GM13976 (cell line): ENCODE data around the gene TACC2.

Experiments
- DNase-seq: peaks from one replicate; pipeline ENCODE4 v3.0.0; 2012; ENCODE audit warnings: low spot score
- CTCF ChIP-seq: IDR thresholded peaks from 2 replicates; pipeline ENCODE4 v1.5.1; 2012; ENCODE audit warnings: borderline replicate concordance, mild to moderate bottlenecking; ENCODE audit not compliant: insufficient read depth; ENCODE audit errors: extremely low read depth, missing control alignments, control extremely low read depth
- in situ Hi-C: fragments of 300-500 bp; cut with MboI; formaldehyde crosslinking; loops from one replicate; pipeline ENCODE4 v1.12.0; 2022; ENCODE audit warnings: low sequenced_read_pairs, mixed read lengths, inconsistent platforms; ENCODE audit not compliant: unreplicated experiment

The TACC2 gene

GRCh38 chr10:122128357-122128756, 139.4 kb downstream of the TACC2 start:
- no peak for DNase-seq
- in situ Hi-C loops, result no loop called here
- no peak for TF ChIP-seq CTCF

GRCh38 chr10:122130474-122131110, 141.6 kb downstream of the TACC2 start:
- no peak for TF ChIP-seq CTCF
- in situ Hi-C loops, result no loop called here
- no peak for DNase-seq

- no peak for DNase-seq
- in situ Hi-C loops, result no loop called here
- TF ChIP-seq CTCF, result no peak
Observed at GRCh38 chr10:122132331-122132755, 143.4 kb downstream of the TACC2 start.

GRCh38 chr10:122132882-122133565, 144.1 kb downstream of the TACC2 start:
- in situ Hi-C loops, result no loop called here
- no peak for TF ChIP-seq CTCF
- no peak for DNase-seq

GRCh38 chr10:122135251-122136025, 146.5 kb downstream of the TACC2 start:
- in situ Hi-C loops, result no loop called here
- DNase-seq, result no peak
- TF ChIP-seq CTCF, result no peak

- in situ Hi-C loops, result no loop called here
- TF ChIP-seq CTCF, result no peak
- no peak for DNase-seq
Observed at GRCh38 chr10:122138831-122139625, 150.1 kb downstream of the TACC2 start.
